Common myeloid progenitor, CD34-positive (primary cell): Measurements from ENCODE around the gene GFER.

Experiments used
- CTCF ChIA-PET: fragments of 350-600 bp; sonication (Branson Sonifier 250); formaldehyde crosslinking; loops from one replicate; lab custom pipeline; 2021; ENCODE audit warnings: antibody characterized with exemption; lab: Charles Lee
- POLR2A ChIA-PET: fragments of 350-600 bp; sonication (Branson Sonifier 250); formaldehyde crosslinking; loops from one replicate; lab custom pipeline; 2021; ENCODE audit warnings: antibody characterized with exemption; lab: Charles Lee
- DNase-seq, 3 donors: peaks; one replicate each; pipeline versions ENCODE4 v3.0.0 to v3.0.0-alpha.2; 2013
- H3K27ac ChIP-seq, 2 experiments: 1 replicate in 1 of 2; 2 replicates in 1 of 2; pipeline ENCODE4 v1.7.0; 2013; ENCODE audit warnings: inconsistent platforms in 2 of 2, low read length in 2 of 2, mild to moderate bottlenecking in 2 of 2, low read depth in 1 of 2, moderate library complexity in 1 of 2; ENCODE audit not compliant: severe bottlenecking in 2 of 2, insufficient read depth in 1 of 2, poor library complexity in 1 of 2
- H3K27me3 ChIP-seq, 5 experiments: replicated peaks in 2 of 5; 1 replicate in 3 of 5; 2 replicates in 2 of 5; pipeline versions ENCODE4 v1.6.1 to v1.7.0; 2013; ENCODE audit warnings: low read length in 4 of 5, mild to moderate bottlenecking in 2 of 5, moderate library complexity in 2 of 5, inconsistent platforms in 1 of 5; ENCODE audit not compliant: insufficient read depth in 5 of 5, control insufficient read depth in 4 of 5
- H3K36me3 ChIP-seq, 4 experiments: 1 replicate in 2 of 4; 2 replicates in 2 of 4; pipeline versions ENCODE4 v1.6.1 to v1.7.0; 2013; ENCODE audit warnings: low read length in 3 of 4, control low read depth in 1 of 4, mild to moderate bottlenecking in 1 of 4; ENCODE audit not compliant: control insufficient read depth in 4 of 4, insufficient read depth in 4 of 4
- H3K4me1 ChIP-seq, 4 experiments: 1 replicate in 3 of 4; 2 replicates in 1 of 4; pipeline versions ENCODE4 v1.6.1 to v1.7.1; 2013; ENCODE audit warnings: low read length in 3 of 4, mild to moderate bottlenecking in 3 of 4, control low read depth in 1 of 4, inconsistent platforms in 1 of 4, moderate library complexity in 1 of 4; ENCODE audit not compliant: control insufficient read depth in 4 of 4, insufficient read depth in 4 of 4; ENCODE audit errors: control extremely low read depth in 1 of 4
- H3K4me3 ChIP-seq, 7 experiments: 1 replicate in 4 of 7; 2 replicates in 3 of 7; pipeline versions ENCODE4 v1.5.1 to v1.7.0; 2013; ENCODE audit warnings: mild to moderate bottlenecking in 7 of 7, low read length in 6 of 7, moderate library complexity in 6 of 7, inconsistent platforms in 2 of 7, low read depth in 2 of 7, control low read depth in 1 of 7; ENCODE audit not compliant: insufficient read depth in 4 of 7, control insufficient read depth in 1 of 7; ENCODE audit errors: extremely low read depth in 1 of 7
- H3K9me3 ChIP-seq, 5 experiments: 1 replicate in 4 of 5; 2 replicates in 1 of 5; pipeline versions ENCODE4 v1.6.1 to v1.7.1; 2013; ENCODE audit warnings: low read length in 4 of 5, mild to moderate bottlenecking in 2 of 5, inconsistent platforms in 1 of 5, low read depth in 1 of 5, moderate library complexity in 1 of 5; ENCODE audit not compliant: control insufficient read depth in 4 of 5, insufficient read depth in 2 of 5; ENCODE audit errors: control extremely low read depth in 1 of 5
- WGBS: methylation state at CpG from one replicate; pipeline ENCODE4 v1.1.5; 2013; ENCODE audit not compliant: insufficient coverage; 5-methylcytosine and 5-hydroxymethylcytosine counted together

GFER gene

DNA sequence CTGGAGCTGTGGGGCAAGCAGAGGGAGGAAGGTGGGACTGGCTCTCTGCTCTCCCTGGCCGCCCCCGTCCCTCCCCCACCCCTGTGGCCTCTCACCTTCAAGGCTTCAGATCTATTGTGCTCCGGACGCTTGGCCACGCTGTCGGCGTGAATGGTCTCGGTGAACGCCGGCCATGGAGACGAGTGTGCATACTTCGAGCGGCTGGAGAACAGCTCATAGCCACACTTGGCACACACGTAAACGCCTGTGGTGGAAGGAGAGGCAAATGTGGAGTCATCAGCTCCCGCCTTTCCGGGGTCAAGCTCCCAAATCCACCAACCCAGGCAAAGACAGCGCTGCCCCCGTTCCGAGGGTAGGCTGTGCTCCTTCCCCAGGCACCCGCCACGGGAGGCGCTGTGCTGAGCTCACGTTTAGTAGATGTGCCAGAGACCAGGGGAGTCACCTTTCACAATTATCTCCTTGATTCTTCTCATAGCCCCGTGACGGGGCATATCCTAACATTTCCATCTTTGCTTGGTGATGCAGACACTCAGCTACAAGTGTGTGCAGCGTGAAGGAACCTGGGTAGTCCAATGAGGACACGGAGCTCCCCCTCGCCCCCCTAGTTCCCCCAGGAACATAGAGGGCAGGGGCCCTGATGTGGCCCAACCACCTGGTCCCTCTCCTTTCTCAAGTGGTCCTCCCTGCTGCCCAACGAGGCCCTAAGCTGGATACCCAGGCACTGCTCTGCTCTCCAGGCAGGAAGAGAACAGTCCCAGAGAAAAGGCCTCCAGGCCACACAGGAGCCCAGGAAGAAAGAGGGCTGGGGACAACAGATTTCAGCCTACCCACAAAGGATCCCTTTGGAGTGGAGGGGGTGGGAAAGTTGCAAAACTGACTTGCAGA is 42.6 kb upstream of the GFER start:
- ChIA-PET CTCF (interaction anchor here (0.7 to 2.6 kb wide), 4 partner anchors 12 to 159 kb away, joined by 3 to 9 read pairs (median 3); partner anchors contain the start of genes NUBP2, RPS2 and SPSB3), POLR2A (interaction anchor here (2.0 kb wide), 1 partner anchor 23 kb away, joined by 6 read pairs; the partner anchor contains the start of gene RPS2)
- WGBS: 90% methylated on average over 29 of the region's 30 CpGs
- DNase-seq: no peak
- H3K27ac ChIP-seq: peak overlapping the region in 1 of 2 experiments; percentile 79
- no peaks in the 10 kb centered on the region for H3K27me3 ChIP-seq
- no peaks in the 10 kb centered on the region for H3K9me3 ChIP-seq
- peaks cover 8 to 41% (median 25%) of the 10 kb centered on the region in 4 experiments for H3K36me3 ChIP-seq
- H3K4me3 ChIP-seq: peak overlapping the region in 6 of 7 experiments; percentile 80 to 85 (median 84)
- peaks cover 3 to 25% (median 19%) of the 10 kb centered on the region in 4 experiments for H3K4me1 ChIP-seq

GRCh38 chr16:1942047-1942809 is 41.8 kb upstream of the GFER start:
- Histone ChIP-seq H3K4me1 (peaks cover 3 to 25% (median 19%) of the 10 kb centered on the region in 4 experiments), H3K9me3 (no peaks in the 10 kb centered on the region), H3K4me3 (peak overlapping the region; percentile 66 to 85 (median 83)), H3K27me3 (no peaks in the 10 kb centered on the region), H3K36me3 (peaks cover 7 to 36% (median 25%) of the 10 kb centered on the region in 4 experiments), H3K27ac (peak overlapping the region in 1 of 2 experiments; percentile 79)
- ChIA-PET POLR2A (interaction anchor here (1.2 to 1.9 kb wide), 2 partner anchors 23 to 160 kb away, joined by 3 to 11 read pairs; partner anchors contain the start of genes NUBP2, RPS2 and SPSB3), CTCF (interaction anchor here (0.9 to 2.6 kb wide), 2 partner anchors 13 to 18 kb away, joined by 3 to 9 read pairs; no protein-coding TSS in a partner anchor)
- DNase-seq: peak; percentile 60 to 88 (median 87)
- 11% methylated on average over 5 of the region's 17 CpGs for WGBS

DNA sequence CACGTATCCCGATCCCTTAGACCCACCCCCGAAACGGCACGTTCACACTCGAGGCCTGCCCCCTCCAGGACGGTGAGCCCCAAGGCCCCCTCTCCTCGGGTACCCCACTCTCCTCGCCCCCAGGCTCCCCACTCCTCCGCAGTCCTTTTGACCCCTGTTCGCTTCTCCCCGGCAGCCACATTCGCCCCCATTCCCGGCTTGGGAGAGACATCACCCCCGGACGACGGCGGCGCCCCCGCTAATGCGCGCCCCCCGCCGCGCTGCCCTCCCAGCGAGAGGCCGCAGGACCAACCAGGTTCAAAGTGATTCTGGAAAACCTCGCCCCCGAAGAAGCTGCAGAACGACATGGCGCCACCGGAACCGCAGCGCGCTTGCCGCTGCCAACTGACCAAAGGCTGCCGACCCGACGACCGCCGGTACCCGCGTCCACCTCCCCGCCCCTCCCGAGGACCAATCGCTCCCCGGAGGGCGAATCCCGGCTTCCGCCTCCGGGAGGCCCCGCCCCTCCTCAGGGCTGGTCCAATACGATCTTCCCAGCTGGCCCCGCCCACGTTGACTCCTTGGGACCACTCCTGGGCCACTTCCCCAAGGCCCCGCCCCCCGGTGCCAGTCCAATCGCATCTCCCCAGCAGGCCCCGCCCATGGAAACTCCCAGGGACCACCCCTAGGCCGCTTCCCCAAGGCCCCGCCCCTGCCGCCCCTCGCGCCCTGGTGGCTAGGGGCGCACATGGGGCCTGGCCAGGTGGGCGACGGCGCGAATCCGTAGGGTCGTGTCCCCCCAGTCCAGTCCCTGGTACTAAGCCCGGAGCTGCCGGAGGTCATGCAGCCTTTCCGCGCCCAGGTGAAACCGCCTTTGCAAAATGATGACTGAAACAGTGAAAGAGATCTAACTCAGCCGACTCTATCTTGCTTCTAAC is 40.9 kb upstream of the GFER start, which contains the start of gene MSRB1:
Gene MSRB1, minus strand, starts transcription at position 390 of the 917 bp plus-strand sequence. Its CDS starts 43 bp downstream, at position 347.
- no peaks in the 10 kb centered on the region for H3K9me3 ChIP-seq
- CTCF ChIA-PET: interaction anchor here (0.7 to 0.9 kb wide), 4 partner anchors 10 to 179 kb away, joined by 3 read pairs; no protein-coding TSS in a partner anchor
- H3K4me1 ChIP-seq: peaks cover 3 to 25% (median 19%) of the 10 kb centered on the region in 4 experiments
- H3K4me3 ChIP-seq: peak within 1 kb of the TSS; percentile 66 to 85 (median 83)
- H3K27me3 ChIP-seq: no peaks in the 10 kb centered on the region
- DNase-seq: peak; percentile 97 to 98 (median 98)
- 2% methylated on average over 31 of the region's 77 CpGs for WGBS
- POLR2A ChIA-PET: interaction anchor here (0.5 to 1.9 kb wide), 3 partner anchors 22 to 161 kb away, joined by 3 to 11 read pairs (median 4); partner anchors contain the start of genes NUBP2, RPS2 and SPSB3
- peaks cover 5 to 31% (median 22%) of the 10 kb centered on the region in 4 experiments for H3K36me3 ChIP-seq
- H3K27ac ChIP-seq: peak within 1 kb of the TSS in 1 of 2 experiments; percentile 79

GRCh38 chr16:1944612-1945199 is 39.3 kb upstream of the GFER start:
- H3K36me3 ChIP-seq: peaks cover 0 to 14% (median 10%) of the 10 kb centered on the region in 4 experiments
- POLR2A ChIA-PET: interaction anchor here (0.8 kb wide), 1 partner anchor 19 kb away, joined by 3 read pairs; no protein-coding TSS in a partner anchor
- H3K4me1 ChIP-seq: peaks cover 3 to 25% (median 19%) of the 10 kb centered on the region in 4 experiments
- H3K27me3 ChIP-seq: no peaks in the 10 kb centered on the region
- 100% methylated on average over 10 of the region's 21 CpGs for WGBS
- no peak for DNase-seq
- no peak overlapping the region for H3K27ac ChIP-seq
- no peak overlapping the region for H3K4me3 ChIP-seq
- CTCF ChIA-PET: interaction anchor here (0.6 kb wide), 1 partner anchor 12 kb away, joined by 4 read pairs; no protein-coding TSS in a partner anchor
- H3K9me3 ChIP-seq: no peaks in the 10 kb centered on the region

DNA sequence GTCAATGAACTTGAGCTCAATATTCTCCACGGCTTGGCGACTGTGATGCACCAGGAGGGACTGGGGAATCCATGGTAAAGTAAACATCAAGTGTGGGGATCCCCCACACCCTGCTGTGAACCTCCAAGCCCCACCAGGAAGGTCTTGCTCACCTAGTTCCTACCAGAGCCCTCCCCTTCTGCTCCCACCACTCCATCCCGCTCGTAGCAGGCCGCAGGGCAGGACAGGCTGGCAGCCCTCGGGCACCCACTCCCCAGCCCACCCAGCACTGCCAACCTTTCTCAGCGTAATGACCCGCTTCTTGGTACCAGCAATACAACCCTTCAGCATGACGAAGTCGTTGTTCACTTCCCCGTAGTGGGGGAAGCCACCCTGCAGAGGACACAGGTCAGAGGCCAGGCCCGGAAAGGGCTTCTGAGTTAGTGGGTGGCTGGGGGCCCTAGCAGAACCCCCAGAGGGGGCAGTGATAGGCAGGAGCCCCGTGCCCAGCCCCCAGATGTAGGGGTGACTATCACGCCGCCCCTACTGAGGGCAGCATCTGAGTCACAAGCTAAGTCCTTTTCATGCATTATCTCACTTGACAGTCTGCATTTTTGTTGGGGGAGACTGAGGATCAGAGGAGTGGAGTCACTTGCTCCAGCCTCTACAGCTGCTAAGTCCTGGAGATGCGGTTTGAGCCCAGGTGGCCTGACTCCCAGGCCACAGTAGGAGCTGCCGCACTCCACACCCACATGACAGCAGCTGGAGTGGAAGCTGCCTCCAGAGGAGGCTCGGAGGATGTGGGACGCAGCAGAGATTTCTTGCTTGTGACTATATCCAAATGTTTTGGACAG is 38.2 kb upstream of the GFER start:
- Histone ChIP-seq H3K4me1 (peaks cover 3 to 25% (median 19%) of the 10 kb centered on the region in 4 experiments), H3K4me3 (no peak overlapping the region), H3K36me3 (peaks cover 0 to 5% (median 3%) of the 10 kb centered on the region in 4 experiments), H3K9me3 (no peaks in the 10 kb centered on the region), H3K27ac (no peak overlapping the region), H3K27me3 (no peaks in the 10 kb centered on the region)
- WGBS: 96% methylated on average over 15 of the region's 19 CpGs
- ChIA-PET CTCF (no interaction called here), POLR2A (no interaction called here)
- DNase-seq: no peak
